Measurements from ENCODE around the gene CYP4F3. TPM values are rescaled to one million over a fixed set of nuclear protein-coding genes. Genes with fewer than 3 reads are reported as not detected.
A peak's percentile ranks its signal among the peaks of the same experiment; 100 is the strongest.

The CYP4F3 gene
- total RNA-seq, 2 experiments from 2014 or later, result 0.07 to 0.19 TPM

DNA sequence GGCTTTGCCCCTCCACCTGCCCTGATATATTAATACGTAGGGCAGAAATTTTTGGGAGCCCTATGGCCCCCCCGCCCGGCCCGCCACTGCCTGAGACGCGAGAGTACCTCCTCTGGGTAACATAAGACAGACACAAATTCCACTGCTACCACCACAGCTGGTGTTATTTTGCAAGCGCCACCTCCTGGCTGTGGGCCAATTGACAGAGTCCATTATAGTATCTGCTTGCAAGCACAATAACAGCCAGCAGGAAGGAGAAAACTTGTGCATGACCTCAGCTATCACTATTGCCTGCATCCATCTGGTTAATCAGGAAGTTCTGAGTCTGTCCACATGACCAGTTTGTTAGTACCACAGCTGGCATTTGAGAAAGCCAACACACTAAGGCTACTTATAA is 61.8 kb downstream of the CYP4F3 start:
- Mint-ChIP-seq H3K27me3 (peaks cover 34% of the 10 kb centered on the region), H3K9me3 (ENCODE audit: low read depth) (peaks cover 3% of the 10 kb centered on the region), H3K36me3 (ENCODE audit: low read depth) (no peaks in the 10 kb centered on the region), H3K4me3 (no peak overlapping the region), H3K4me1 (no peaks in the 10 kb centered on the region), H3K27ac (no peak overlapping the region)
- ATAC-seq (peak; percentile 36), DNase-seq (peak; percentile 59)
- intact Hi-C loops (cut with DNase I, micrococcal nuclease), result no loop called here
- POLR2A ChIA-PET, result no interaction called here
- CTCF ChIA-PET, result interaction anchor here (0.6 kb wide), 3 partner anchors 96 to 858 kb away, joined by 3 read pairs; no protein-coding TSS in a partner anchor

Other genes starting within 250 kb of the CYP4F3 start
- gene AKAP8L, start 221.9 kb upstream of the CYP4F3 start, total RNA-seq, result 10 to 100 TPM; 76.2 to 89.9 TPM
- 10 to 100 TPM; 21.2 to 22.6 TPM for gene WIZ, start 190.9 kb upstream of the CYP4F3 start, total RNA-seq
- 10 to 100 TPM; 80.7 to 97.7 TPM for gene RASAL3, start 176.4 kb upstream of the CYP4F3 start, total RNA-seq
- under 1 TPM in 1 of 2 experiments, not detected in 1; 0.14 TPM for gene PGLYRP2, start 161.4 kb upstream of the CYP4F3 start, total RNA-seq
- gene CYP4F22, start 132.4 kb upstream of the CYP4F3 start, total RNA-seq, result under 1 TPM; 0.54 to 0.80 TPM
- gene CYP4F8, start 25.7 kb upstream of the CYP4F3 start, total RNA-seq, result not detected
- gene CYP4F12, start 32.2 kb downstream of the CYP4F3 start, total RNA-seq, result not detected
- not detected for gene OR10H2, start 87.1 kb downstream of the CYP4F3 start, total RNA-seq
- gene OR10H3, start 97.1 kb downstream of the CYP4F3 start, total RNA-seq, result not detected
- gene OR10H5, start 146.8 kb downstream of the CYP4F3 start, total RNA-seq, result not detected
- gene OR10H1, start 174.8 kb downstream of the CYP4F3 start, total RNA-seq, result not detected